Endothelial cell of umbilical vein (primary cell): ENCODE measurements around the gene DMBX1. TPM values are rescaled to one million over a fixed set of nuclear protein-coding genes. Genes with fewer than 3 reads are reported as not detected.

ENCODE experiments used
- BruUV-seq: library from RNA; stranded (reverse); fragments of 400-500 nt; replicated peaks from 2 replicates; lab custom pipeline; 2021; lab: Mats Ljungman, UMichigan
- CTCF ChIA-PET: fragments of 300-600, 350-600 bp; sonication (Branson Sonifier 250); formaldehyde crosslinking; loops from one replicate; lab custom pipeline; 2021; ENCODE audit warnings: antibody characterized with exemption, inconsistent platforms; lab: Charles Lee
- POLR2A ChIA-PET: fragments of 300-600, 350-600 bp; sonication (Branson Sonifier 250); formaldehyde crosslinking; loops from one replicate; lab custom pipeline; 2021; ENCODE audit warnings: antibody characterized with exemption, inconsistent platforms; lab: Charles Lee
- DNase-seq: peaks from one replicate; pipeline ENCODE4 v3.0.0-alpha.2; 2011; ENCODE audit warnings: low read depth, low spot score
- FAIRE-seq: peaks from 2 replicates; lab custom pipeline; 2011; peaks lifted over from hg19 to GRCh38; lab: Jason Lieb, UNC
- H2AFZ ChIP-seq: 2 replicates; pipeline ENCODE4 v1.6.0; 2012; ENCODE audit warnings: low read depth, low read length, control low read depth, inconsistent platforms
- H3K27ac ChIP-seq: 2 replicates; pipeline ENCODE4 v1.5.1; 2011; ENCODE audit warnings: low read depth, mild to moderate bottlenecking, control low read depth, low read length, moderate library complexity; ENCODE audit not compliant: insufficient read depth
- H3K27me3 ChIP-seq, 2 experiments: 2 replicates each; pipeline versions ENCODE4 v1.6.0 to v1.6.1; 2011; ENCODE audit warnings: low read length in 2 of 2, mixed read lengths in 1 of 2; ENCODE audit not compliant: control insufficient read depth in 2 of 2, insufficient read depth in 2 of 2
- H3K36me3 ChIP-seq, 2 experiments: 2 replicates in 1 of 2; 3 replicates in 1 of 2; pipeline ENCODE4 v1.5.1; 2011; ENCODE audit warnings: low read length in 2 of 2, mild to moderate bottlenecking in 1 of 2, moderate library complexity in 1 of 2; ENCODE audit not compliant: control insufficient read depth in 2 of 2, insufficient read depth in 2 of 2; ENCODE audit errors: extremely low read depth in 1 of 2
- H3K4me1 ChIP-seq: 3 replicates; pipeline ENCODE4 v1.5.1; 2011; ENCODE audit warnings: mild to moderate bottlenecking, low read length; ENCODE audit not compliant: control insufficient read depth, insufficient read depth; ENCODE audit errors: extremely low read depth
- H3K4me2 ChIP-seq: 2 replicates; pipeline ENCODE4 v1.6.1; 2011; ENCODE audit warnings: low read length, control low read depth, mixed read lengths; ENCODE audit not compliant: insufficient read depth
- H3K4me3 ChIP-seq, 3 experiments: fragments of 200-600 bp in 1 of 3; sonication (generic), shearing (Covaris generic) in 1 of 3; replicated peaks in 1 of 3; 2 replicates each; pipeline ENCODE4 v1.5.1; 2011 to 2016; ENCODE audit warnings: control low read depth in 3 of 3, low read length in 3 of 3, mild to moderate bottlenecking in 2 of 3, inconsistent platforms in 1 of 3, low read depth in 1 of 3, moderate library complexity in 1 of 3; ENCODE audit not compliant: insufficient read depth in 1 of 3
- H3K79me2 ChIP-seq: 2 replicates; pipeline ENCODE4 v1.6.0; 2012; ENCODE audit warnings: low read length, inconsistent platforms; ENCODE audit not compliant: control insufficient read depth, insufficient read depth
- H3K9ac ChIP-seq: replicated peaks from 2 replicates; pipeline ENCODE3; 2011; ENCODE audit warnings: low read length, control low read depth; ENCODE audit not compliant: insufficient read depth; ENCODE audit errors: extremely low read depth
- H3K9me1 ChIP-seq: replicated peaks from 3 replicates; pipeline ENCODE4 v1.6.0; 2011; ENCODE audit warnings: mild to moderate bottlenecking, low read length; ENCODE audit not compliant: control insufficient read depth, insufficient read depth; ENCODE audit errors: extremely low read depth
- H3K9me3 ChIP-seq: replicated peaks from 2 replicates; pipeline ENCODE4 v1.5.1; 2012; ENCODE audit warnings: low read length, inconsistent platforms; ENCODE audit not compliant: control insufficient read depth, insufficient read depth
- H4K20me1 ChIP-seq: replicated peaks from 2 replicates; pipeline ENCODE3; 2011; ENCODE audit warnings: mild to moderate bottlenecking, low read length; ENCODE audit not compliant: control insufficient read depth, insufficient read depth; ENCODE audit errors: extremely low read depth
- CTCF ChIP-seq, 2 donors: IDR thresholded peaks; 1 replicate in 1 of 2; 2 replicates in 1 of 2; pipeline ENCODE4 v1.5.1; 2011; ENCODE audit warnings: low read length in 2 of 2, mild to moderate bottlenecking in 2 of 2, moderate library complexity in 2 of 2, control low read depth in 1 of 2, inconsistent platforms in 1 of 2, low read depth in 1 of 2; ENCODE audit not compliant: insufficient read depth in 1 of 2; ENCODE audit errors: extremely low read depth in 1 of 2
- FOS ChIP-seq: IDR thresholded peaks from 2 replicates; pipeline ENCODE4 v1.6.1; 2011; ENCODE audit warnings: mild to moderate bottlenecking, low read length, moderate library complexity, borderline replicate concordance; ENCODE audit not compliant: insufficient read depth
- dilution Hi-C: fragments of 300-500 bp; cut with MboI; formaldehyde crosslinking; loops from one replicate; pipeline ENCODE4 v1.15.0; 2019; ENCODE audit warnings: low sequenced_read_pairs; ENCODE audit not compliant: extremely low pct_ligation_motif_present
- intact Hi-C: fragments of 100-400 bp; cut with micrococcal nuclease; formaldehyde crosslinking; loops from one replicate; pipeline ENCODE4 v1.10.0; 2022
- polyA plus RNA-seq, 4 experiments: library from polyadenylated mRNA; depleted of rRNA in 3 of 4; stranded (reverse) in 3 of 4; unstranded in 1 of 4; fragments of >200 nt; gene quantifications; 2 replicates each; pipeline versions ENCODE4 v1.2.1 to v1.2.3, GENCODE V29; 2011 to 2012; ENCODE audit warnings: missing spikeins in 1 of 4
- total RNA-seq: library from RNA; stranded (reverse); gene quantifications from 2 replicates; pipeline ENCODE4 v1.2.3, GENCODE V29; 2021

The DMBX1 gene
- total and polyA plus RNA-seq, 2 donors (not counting 3 experiments of a cell fraction or from before 2014, with no cell fraction given): not detected

GRCh38 chr1:46532498-46533178 is 43.0 kb downstream of the DMBX1 start:
- peaks cover 23 to 42% of the 10 kb centered on the region in 2 experiments for H3K27me3 ChIP-seq
- no peak overlapping the region for H3K9ac ChIP-seq
- DNase-seq (peak; percentile 37), FAIRE-seq (peak; percentile 43)
- H4K20me1 ChIP-seq: no peaks in the 10 kb centered on the region
- no peaks in the 10 kb centered on the region for H3K9me1 ChIP-seq
- H3K79me2 ChIP-seq: no peaks in the 10 kb centered on the region
- intact Hi-C loops (loop anchor here (1.0 to 5.0 kb wide), 2 partner anchors 193 to 470 kb away; no protein-coding TSS in a partner anchor), dilution Hi-C loops (no loop called here)
- peak overlapping the region; percentile 56 for H2AFZ ChIP-seq
- H3K4me2 ChIP-seq: no peak overlapping the region
- no peaks in the 10 kb centered on the region for H3K9me3 ChIP-seq
- no peaks in the 10 kb centered on the region for H3K36me3 ChIP-seq
- CTCF ChIA-PET: interaction anchor here (0.6 to 3.7 kb wide), 23 partner anchors 10 to 194 kb away, joined by 3 to 34 read pairs (median 4); partner anchors contain the start of genes EFCAB14, KNCN and MOB3C
- H3K4me1 ChIP-seq: peaks cover 2% of the 10 kb centered on the region
- H3K4me3 ChIP-seq: peak overlapping the region in 1 of 3 experiments; percentile 11
- peak; percentile 67 to 71 for TF ChIP-seq CTCF (IDR thresholded peaks at IDR 0.05; ENCODE audit: extremely low read depth in 1 of 2, insufficient read depth in 1 of 2, low read depth in 1 of 2, low read length in 2 of 2)
- no peak for TF ChIP-seq FOS
- no TSS peak for BruUV-seq
- POLR2A ChIA-PET: no interaction called here
- H3K27ac ChIP-seq: no peak overlapping the region
